CD14-positive monocyte (primary cell): ENCODE data around the gene MS4A4A. TPM values are rescaled to one million over a fixed set of nuclear protein-coding genes. Genes with fewer than 3 reads are reported as not detected.

Source experiments
- DNase-seq, 3 donors: peaks; one replicate each; pipeline ENCODE4 v3.0.0-alpha.2; 2011 to 2022
- H2AFZ ChIP-seq: 2 replicates; pipeline ENCODE4 v1.6.0; 2012; ENCODE audit warnings: mild to moderate bottlenecking, low read depth, low read length, inconsistent platforms; ENCODE audit not compliant: insufficient read depth, poor library complexity, severe bottlenecking
- H3K27ac ChIP-seq, 2 donors: 1 replicate in 1 of 2; 2 replicates in 1 of 2; pipeline ENCODE4 v1.5.1; 2012 to 2013; ENCODE audit warnings: low read length in 2 of 2, control low read depth in 1 of 2, inconsistent platforms in 1 of 2, low read depth in 1 of 2, mild to moderate bottlenecking in 1 of 2
- H3K27me3 ChIP-seq, 2 donors: one replicate each; pipeline versions ENCODE4 v1.6.0 to v1.6.1; 2011 to 2013; ENCODE audit warnings: low read length in 2 of 2; ENCODE audit not compliant: control insufficient read depth in 2 of 2, insufficient read depth in 2 of 2
- H3K36me3 ChIP-seq, 2 donors: replicated peaks in 1 of 2; 1 replicate in 1 of 2; 2 replicates in 1 of 2; pipeline versions ENCODE4 v1.5.1 to v1.6.1; 2012 to 2013; ENCODE audit warnings: low read length in 2 of 2, control low read depth in 1 of 2, inconsistent platforms in 1 of 2, mild to moderate bottlenecking in 1 of 2; ENCODE audit not compliant: insufficient read depth in 2 of 2, control insufficient read depth in 1 of 2
- H3K4me1 ChIP-seq, 2 donors: 1 replicate in 1 of 2; 2 replicates in 1 of 2; pipeline versions ENCODE4 v1.5.1 to v1.6.1; 2012 to 2013; ENCODE audit warnings: low read length in 2 of 2, control low read depth in 1 of 2, inconsistent platforms in 1 of 2, mild to moderate bottlenecking in 1 of 2, moderate library complexity in 1 of 2; ENCODE audit not compliant: insufficient read depth in 2 of 2, control insufficient read depth in 1 of 2
- H3K4me2 ChIP-seq: replicated peaks from 2 replicates; pipeline ENCODE3; 2012; ENCODE audit warnings: low read length, moderate library complexity, mild to moderate bottlenecking; ENCODE audit not compliant: poor library complexity, severe bottlenecking; ENCODE audit errors: extremely low read depth
- H3K4me3 ChIP-seq, 3 experiments: fragments of 200-600 bp in 1 of 3; sonication (generic) in 1 of 3; replicated peaks in 1 of 3; 1 replicate in 2 of 3; 2 replicates in 1 of 3; pipeline ENCODE4 v1.5.1; 2011 to 2013; ENCODE audit warnings: low read length in 3 of 3, mild to moderate bottlenecking in 3 of 3, control low read depth in 2 of 3, low read depth in 2 of 3, inconsistent platforms in 1 of 3, moderate library complexity in 1 of 3
- H3K79me2 ChIP-seq: 2 replicates; pipeline ENCODE4 v1.6.0; 2012; ENCODE audit warnings: mild to moderate bottlenecking, control low read depth, inconsistent platforms, low read length, moderate library complexity; ENCODE audit not compliant: insufficient read depth
- H3K9ac ChIP-seq: 2 replicates; pipeline ENCODE4 v1.6.0; 2017; ENCODE audit warnings: low read length, mild to moderate bottlenecking; ENCODE audit not compliant: insufficient read depth, poor library complexity, severe bottlenecking
- H3K9me3 ChIP-seq, 2 donors: replicated peaks in 1 of 2; 1 replicate in 1 of 2; 2 replicates in 1 of 2; pipeline versions ENCODE4 v1.5.1 to v1.6.1; 2012 to 2013; ENCODE audit warnings: low read length in 2 of 2, control low read depth in 1 of 2; ENCODE audit not compliant: control insufficient read depth in 1 of 2, insufficient read depth in 1 of 2
- H4K20me1 ChIP-seq: 2 replicates; pipeline ENCODE4 v1.6.0; 2012; ENCODE audit warnings: mild to moderate bottlenecking, low read length, control low read depth, moderate library complexity; ENCODE audit not compliant: insufficient read depth
- H3K27ac Mint-ChIP-seq, 7 donors: one replicate each; pipeline ENCODE4 v1.8.0; 2020; ENCODE audit warnings: mild to moderate bottlenecking in 7 of 7, mixed read lengths in 7 of 7, moderate library complexity in 6 of 7, inconsistent platforms in 2 of 7
- H3K27me3 Mint-ChIP-seq, 3 donors: one replicate each; pipeline ENCODE4 v1.8.0; 2021 to 2022; ENCODE audit warnings: low read depth in 3 of 3, mild to moderate bottlenecking in 3 of 3, mixed read lengths in 3 of 3, moderate library complexity in 3 of 3, inconsistent platforms in 1 of 3
- H3K36me3 Mint-ChIP-seq, 2 donors: one replicate each; pipeline ENCODE4 v1.8.0; 2020; ENCODE audit warnings: mixed read lengths in 2 of 2, inconsistent platforms in 1 of 2, mild to moderate bottlenecking in 1 of 2
- H3K4me1 Mint-ChIP-seq: one replicate; pipeline ENCODE4 v1.8.0; 2020; ENCODE audit warnings: mild to moderate bottlenecking, mixed read lengths
- H3K4me3 Mint-ChIP-seq, 2 donors: one replicate each; pipeline ENCODE4 v1.8.0; 2020; ENCODE audit warnings: mild to moderate bottlenecking in 2 of 2, mixed read lengths in 2 of 2, moderate library complexity in 1 of 2
- H3K9me3 Mint-ChIP-seq, 7 donors: one replicate each; pipeline ENCODE4 v1.8.0; 2020 to 2022; ENCODE audit warnings: mixed read lengths in 7 of 7, mild to moderate bottlenecking in 6 of 7, moderate library complexity in 6 of 7, inconsistent platforms in 2 of 7
- WGBS: methylation state at CpG from one replicate; pipeline ENCODE4 v1.1.5; 2013; ENCODE audit warnings: missing lambda C conversion rate; ENCODE audit not compliant: insufficient coverage; 5-methylcytosine and 5-hydroxymethylcytosine counted together
- intact Hi-C, 2 donors: fragments of 100-400 bp; cut with micrococcal nuclease; formaldehyde crosslinking; loops; one replicate each; pipeline versions ENCODE4 v1.15.0 to v1.15.1; 2023
- polyA plus RNA-seq, 3 donors: library from polyadenylated mRNA; depleted of rRNA in 1 of 3; unstranded in 2 of 3; stranded (reverse) in 1 of 3; fragments of 300-500 nt in 2 of 3; fragments of >200 nt in 1 of 3; fragmentation: Illumina TruSeq in 2 of 3; gene quantifications; 1 replicate in 2 of 3; 2 replicates in 1 of 3; pipeline ENCODE4 v1.2.3, GENCODE V29; 2012 to 2021
- TF ChIP-seq, protein P1 (sequence below): fragments of 200-600 bp; IDR thresholded peaks from one replicate; pipeline ENCODE4 v1.8.0; 2022; ENCODE audit warnings: antibody characterized with exemption, mild to moderate bottlenecking

The MS4A4A gene
- polyA plus RNA-seq, 3 donors, result 19.2 to 41.8 (median 27.4) TPM

DNA sequence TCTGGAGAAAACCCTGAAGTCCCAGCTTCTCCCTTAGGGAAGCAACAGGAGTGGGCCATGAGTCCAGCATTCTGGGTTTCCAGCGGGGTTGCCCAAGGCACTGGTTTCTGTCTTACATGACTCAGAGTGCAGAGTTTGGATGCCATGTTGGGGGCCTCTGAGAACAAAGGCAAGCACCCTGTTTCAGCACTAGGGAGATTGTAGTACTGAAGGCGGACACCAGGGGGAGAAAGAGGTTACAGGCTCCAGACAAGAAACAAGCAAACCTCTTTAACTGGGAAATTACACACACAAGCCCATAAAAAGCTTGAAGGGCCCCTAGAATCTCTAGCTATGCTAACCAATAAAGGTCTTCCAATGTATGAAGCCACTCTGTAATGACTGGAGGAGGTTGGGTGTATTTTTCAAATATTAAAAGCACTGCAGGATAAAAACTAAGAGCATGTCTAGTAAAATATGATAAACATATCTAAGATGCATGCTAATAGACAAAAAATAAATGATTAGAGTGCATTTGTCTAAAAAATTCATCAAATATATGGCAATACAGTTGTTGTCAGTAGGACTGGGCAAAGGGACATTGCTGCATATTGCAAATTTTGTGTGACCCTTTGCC, 53.6 kb downstream of the MS4A4A start:
- Histone ChIP-seq H4K20me1 (no peaks in the 10 kb centered on the region), H3K27ac (peak overlapping the region in 1 of 2 donors; percentile 7), H3K9ac (no peak overlapping the region), H3K27me3 (no peaks in the 10 kb centered on the region), H3K4me2 (no peak overlapping the region), H3K4me3 (no peak overlapping the region), H3K79me2 (no peaks in the 10 kb centered on the region), H3K4me1 (peaks cover 34 to 40% of the 10 kb centered on the region in 2 donors), H3K36me3 (no peaks in the 10 kb centered on the region), H2AFZ (no peak overlapping the region), H3K9me3 (no peaks in the 10 kb centered on the region)
- WGBS, result no CpG with 5 or more reads among the region's 2 CpGs
- Mint-ChIP-seq H3K9me3 (peaks cover 0 to 14% (median 6%) of the 10 kb centered on the region in 7 donors), H3K27ac (peak overlapping the region in 2 of 7 donors; percentile 15 to 22), H3K4me3 (no peak overlapping the region), H3K27me3 (peaks cover 0 to 3% (median 0%) of the 10 kb centered on the region in 3 donors), H3K36me3 (no peaks in the 10 kb centered on the region), H3K4me1 (peaks cover 33% of the 10 kb centered on the region)
- TF ChIP-seq, protein P1, sequence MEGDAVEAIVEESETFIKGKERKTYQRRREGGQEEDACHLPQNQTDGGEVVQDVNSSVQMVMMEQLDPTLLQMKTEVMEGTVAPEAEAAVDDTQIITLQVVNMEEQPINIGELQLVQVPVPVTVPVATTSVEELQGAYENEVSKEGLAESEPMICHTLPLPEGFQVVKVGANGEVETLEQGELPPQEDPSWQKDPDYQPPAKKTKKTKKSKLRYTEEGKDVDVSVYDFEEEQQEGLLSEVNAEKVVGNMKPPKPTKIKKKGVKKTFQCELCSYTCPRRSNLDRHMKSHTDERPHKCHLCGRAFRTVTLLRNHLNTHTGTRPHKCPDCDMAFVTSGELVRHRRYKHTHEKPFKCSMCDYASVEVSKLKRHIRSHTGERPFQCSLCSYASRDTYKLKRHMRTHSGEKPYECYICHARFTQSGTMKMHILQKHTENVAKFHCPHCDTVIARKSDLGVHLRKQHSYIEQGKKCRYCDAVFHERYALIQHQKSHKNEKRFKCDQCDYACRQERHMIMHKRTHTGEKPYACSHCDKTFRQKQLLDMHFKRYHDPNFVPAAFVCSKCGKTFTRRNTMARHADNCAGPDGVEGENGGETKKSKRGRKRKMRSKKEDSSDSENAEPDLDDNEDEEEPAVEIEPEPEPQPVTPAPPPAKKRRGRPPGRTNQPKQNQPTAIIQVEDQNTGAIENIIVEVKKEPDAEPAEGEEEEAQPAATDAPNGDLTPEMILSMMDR, result peak; percentile 91
- DNase-seq, result peak; percentile 74 to 87 (median 75)
- intact Hi-C loops, result loop anchor here in 1 of 2 donors (5.0 kb wide), 1 partner anchor 67 kb away; no protein-coding TSS in a partner anchor

DNA sequence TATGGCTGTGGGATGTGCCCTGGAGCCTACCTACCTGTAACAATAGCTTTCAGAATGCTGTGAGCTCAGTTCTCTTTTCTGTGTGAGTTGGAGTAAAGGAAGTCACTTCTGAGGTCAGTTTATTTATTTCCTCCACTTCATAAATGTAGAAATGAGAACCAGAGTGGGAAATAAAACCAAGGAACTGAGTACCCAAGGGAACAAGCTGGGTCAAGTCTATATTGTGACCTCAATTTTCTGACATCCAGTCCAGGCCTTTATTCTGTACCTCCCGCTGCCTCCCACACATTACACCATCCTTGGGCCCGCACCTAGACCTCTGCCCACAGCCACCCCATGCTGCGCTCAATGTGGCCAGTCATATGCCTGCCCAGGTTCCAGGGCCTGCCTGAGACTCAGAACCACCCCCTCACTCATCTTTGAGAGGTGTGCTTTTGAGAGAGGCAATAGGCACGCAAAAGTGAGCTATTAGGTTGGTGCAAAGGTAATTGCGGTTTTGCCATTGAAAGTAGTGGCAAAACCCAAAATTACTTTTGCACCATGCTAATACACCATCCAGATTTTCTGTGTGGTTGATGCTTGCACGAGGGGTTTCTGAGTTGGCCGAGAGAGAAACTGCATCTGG, 56.4 kb downstream of the MS4A4A start:
- H3K4me3 ChIP-seq, result no peak overlapping the region
- WGBS, result 72% methylated on average over 3 of the region's 7 CpGs
- Mint-ChIP-seq H3K27ac (peak overlapping the region in 5 of 7 donors; percentile 37 to 81 (median 41)), H3K4me1 (peaks cover 33% of the 10 kb centered on the region), H3K4me3 (no peak overlapping the region), H3K27me3 (peaks cover 0 to 3% (median 0%) of the 10 kb centered on the region in 3 donors), H3K36me3 (no peaks in the 10 kb centered on the region), H3K9me3 (no peaks in the 10 kb centered on the region)
- H3K27me3 ChIP-seq, result no peaks in the 10 kb centered on the region
- peak in 1 of 3 donors; percentile 16 for DNase-seq
- no peak overlapping the region for H3K9ac ChIP-seq
- no peaks in the 10 kb centered on the region for H3K9me3 ChIP-seq
- no peaks in the 10 kb centered on the region for H3K36me3 ChIP-seq
- H3K4me1 ChIP-seq, result peaks cover 34 to 40% of the 10 kb centered on the region in 2 donors
- H3K27ac ChIP-seq, result peak overlapping the region in 1 of 2 donors; percentile 32
- H4K20me1 ChIP-seq, result no peaks in the 10 kb centered on the region
- TF ChIP-seq, protein P1, result no peak
- no peak overlapping the region for H2AFZ ChIP-seq
- intact Hi-C loops, result no loop called here
- H3K4me2 ChIP-seq, result no peak overlapping the region
- H3K79me2 ChIP-seq, result no peaks in the 10 kb centered on the region
